ENCODE results near the gene AGO3.

The AGO3 gene

DNA sequence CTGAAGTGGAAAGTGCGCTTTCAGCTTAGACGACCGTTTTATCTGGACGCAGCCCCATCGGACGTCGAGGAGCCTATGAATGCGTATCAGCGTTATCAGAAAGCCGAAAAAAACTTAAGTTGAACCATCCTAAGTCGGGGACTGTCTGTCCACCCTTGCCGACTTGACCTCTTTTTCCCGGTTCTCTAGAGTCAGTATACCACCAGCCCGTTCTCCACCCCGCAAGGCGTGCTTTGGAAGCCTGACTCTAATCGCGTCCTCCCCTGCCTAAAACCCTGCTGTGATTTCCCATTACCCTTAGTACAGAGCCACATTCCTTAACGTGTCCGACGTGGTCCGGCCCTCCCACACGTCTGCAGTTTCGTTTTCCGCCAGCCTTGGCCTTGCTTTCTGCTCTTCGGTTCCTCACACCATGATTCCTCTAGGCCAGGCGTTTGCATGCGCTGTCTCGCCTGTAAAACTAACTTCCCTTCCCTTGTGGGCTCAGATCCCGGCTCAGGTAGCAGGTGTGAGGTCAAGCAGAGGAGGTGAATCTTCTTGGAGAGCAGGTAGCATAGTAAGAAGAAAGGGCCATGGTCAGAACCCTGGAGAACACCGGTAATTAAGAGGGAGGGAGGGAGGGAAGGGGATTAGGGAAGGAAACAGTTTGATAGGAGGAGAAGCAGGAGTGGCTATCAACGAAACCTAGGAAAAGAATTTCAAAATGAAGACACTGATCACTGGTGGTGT, 158.7 kb downstream of the AGO3 start:
- H3K18ac ChIP-seq (ENCODE audit: low read depth in 1 of 2, low read length in 2 of 2) = peak overlapping the region; percentile 84 to 96
- H2BK15ac ChIP-seq (ENCODE audit: low read depth, poor library complexity, severe bottlenecking) = no peak overlapping the region
- H3K9me3 ChIP-seq (ENCODE audit: control insufficient read depth, low read length) = no peaks in the 10 kb centered on the region
- H4K91ac ChIP-seq (ENCODE audit: low read length) = peak overlapping the region; percentile 71
- H3K4me2 ChIP-seq (ENCODE audit: low read length, poor library complexity, severe bottlenecking) = peak overlapping the region; percentile 85
- 17% methylated on average over 32 of the region's 32 CpGs for WGBS
- H3K4me3 ChIP-seq (ENCODE audit: insufficient read depth in 1 of 2, low read depth in 1 of 2, low read length in 2 of 2) = peak overlapping the region; percentile 94 to 97
- H3K79me1 ChIP-seq (replicated peaks; ENCODE audit: low read length, poor library complexity, severe bottlenecking) = peaks cover 26% of the 10 kb centered on the region
- H3K36me3 ChIP-seq (ENCODE audit: control insufficient read depth in 1 of 2, insufficient read depth in 2 of 2, low read depth in 1 of 2, low read length in 2 of 2) = peaks cover 38% of the 10 kb centered on the region in 2 experiments
- H3K14ac ChIP-seq (ENCODE audit: low read length in 2 of 2) = no peak overlapping the region
- H3K23ac ChIP-seq (ENCODE audit: low read length in 2 of 2) = no peak overlapping the region
- peak overlapping the region; percentile 92 for H4K8ac ChIP-seq (ENCODE audit: low read length)
- peak overlapping the region in 1 of 2 experiments; percentile 76 for H3K4ac ChIP-seq (ENCODE audit: low read depth in 1 of 2, low read length in 2 of 2)
- H3K4me1 ChIP-seq (ENCODE audit: control insufficient read depth, insufficient read depth, low read depth, low read length) = peaks cover 35% of the 10 kb centered on the region
- H2AK5ac ChIP-seq (ENCODE audit: low read length, severe bottlenecking) = no peak overlapping the region
- H2BK12ac ChIP-seq (ENCODE audit: low read length in 2 of 2) = no peak overlapping the region
- peaks cover 0 to 7% of the 10 kb centered on the region in 2 experiments for H3K27me3 ChIP-seq (ENCODE audit: control insufficient read depth in 1 of 2, insufficient read depth in 1 of 2, low read length in 2 of 2)
- H2BK5ac ChIP-seq (ENCODE audit: low read depth, low read length, poor library complexity, severe bottlenecking) = peak overlapping the region; percentile 22
- peak overlapping the region; percentile 97 for H3K9ac ChIP-seq (ENCODE audit: low read length)
- peak overlapping the region; percentile 69 for H3K27ac ChIP-seq (ENCODE audit: low read length, poor library complexity, severe bottlenecking)
- H2BK120ac ChIP-seq (ENCODE audit: low read depth, low read length) = no peak overlapping the region
- DNase-seq = peak; percentile 85
- H2AFZ ChIP-seq (ENCODE audit: low read depth, low read length) = peak overlapping the region; percentile 96

DNA sequence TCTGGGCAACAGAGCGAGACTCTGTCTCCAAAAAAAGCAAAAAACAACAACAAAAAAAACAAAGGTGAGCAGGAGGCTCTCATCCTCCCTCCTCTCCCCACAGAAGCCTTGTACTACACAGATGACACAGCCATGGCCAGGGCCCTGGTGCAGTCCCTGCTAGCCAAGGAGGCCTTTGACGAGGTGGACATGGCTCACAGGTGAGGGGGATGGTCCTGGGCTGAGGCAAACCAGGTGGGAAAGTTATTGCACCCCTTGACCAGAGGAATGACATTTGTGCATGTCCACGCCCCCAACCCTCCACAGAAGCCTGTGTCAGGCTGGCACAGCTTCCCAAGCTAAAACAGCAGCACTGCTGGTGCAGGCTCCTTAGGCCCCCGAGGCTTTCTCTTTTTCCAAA, 160.2 kb downstream of the AGO3 start:
- H3K9ac ChIP-seq (ENCODE audit: low read length) = no peak overlapping the region
- H2AFZ ChIP-seq (ENCODE audit: low read depth, low read length) = no peak overlapping the region
- H3K4me2 ChIP-seq (ENCODE audit: low read length, poor library complexity, severe bottlenecking) = no peak overlapping the region
- H3K4me1 ChIP-seq (ENCODE audit: control insufficient read depth, insufficient read depth, low read depth, low read length) = peaks cover 35% of the 10 kb centered on the region
- H3K79me1 ChIP-seq (replicated peaks; ENCODE audit: low read length, poor library complexity, severe bottlenecking) = peaks cover 28% of the 10 kb centered on the region
- no peak for DNase-seq
- no peak overlapping the region for H3K23ac ChIP-seq (ENCODE audit: low read length in 2 of 2)
- no peak overlapping the region for H4K8ac ChIP-seq (ENCODE audit: low read length)
- H3K9me3 ChIP-seq (ENCODE audit: control insufficient read depth, low read length) = no peaks in the 10 kb centered on the region
- H3K4me3 ChIP-seq (ENCODE audit: insufficient read depth in 1 of 2, low read depth in 1 of 2, low read length in 2 of 2) = no peak overlapping the region
- no peak overlapping the region for H3K4ac ChIP-seq (ENCODE audit: low read depth in 1 of 2, low read length in 2 of 2)
- no peak overlapping the region for H2BK15ac ChIP-seq (ENCODE audit: low read depth, poor library complexity, severe bottlenecking)
- no peaks in the 10 kb centered on the region for H3K27me3 ChIP-seq (ENCODE audit: control insufficient read depth in 1 of 2, insufficient read depth in 1 of 2, low read length in 2 of 2)
- H4K91ac ChIP-seq (ENCODE audit: low read length) = no peak overlapping the region
- H2AK5ac ChIP-seq (ENCODE audit: low read length, severe bottlenecking) = peak overlapping the region; percentile 6
- H2BK12ac ChIP-seq (ENCODE audit: low read length in 2 of 2) = no peak overlapping the region
- no peak overlapping the region for H2BK120ac ChIP-seq (ENCODE audit: low read depth, low read length)
- no peak overlapping the region for H3K27ac ChIP-seq (ENCODE audit: low read length, poor library complexity, severe bottlenecking)
- H2BK5ac ChIP-seq (ENCODE audit: low read depth, low read length, poor library complexity, severe bottlenecking) = no peak overlapping the region
- 100% methylated on average over 4 of the region's 4 CpGs for WGBS
- H3K36me3 ChIP-seq (ENCODE audit: control insufficient read depth in 1 of 2, insufficient read depth in 2 of 2, low read depth in 1 of 2, low read length in 2 of 2) = peaks cover 50 to 51% of the 10 kb centered on the region in 2 experiments
- H3K14ac ChIP-seq (ENCODE audit: low read length in 2 of 2) = no peak overlapping the region
- H3K18ac ChIP-seq (ENCODE audit: low read depth in 1 of 2, low read length in 2 of 2) = no peak overlapping the region

DNA sequence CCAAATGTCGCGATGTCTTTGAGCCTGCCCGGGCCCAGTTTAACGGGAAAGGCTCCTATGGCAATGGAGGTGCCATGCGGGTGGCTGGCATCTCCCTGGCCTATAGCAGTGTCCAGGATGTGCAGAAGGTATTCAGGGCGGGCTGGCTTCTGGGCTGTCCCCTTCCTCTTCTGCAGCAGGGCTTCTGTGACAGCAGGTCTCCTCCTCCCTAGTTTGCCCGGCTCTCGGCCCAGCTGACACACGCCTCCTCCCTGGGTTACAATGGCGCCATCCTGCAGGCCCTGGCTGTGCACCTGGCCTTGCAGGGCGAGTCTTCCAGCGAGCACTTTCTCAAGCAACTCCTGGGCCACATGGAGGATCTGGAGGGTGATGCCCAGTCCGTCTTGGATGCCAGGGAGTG, 160.8 kb downstream of the AGO3 start:
- no peak for DNase-seq
- no peak overlapping the region for H3K4me3 ChIP-seq (ENCODE audit: insufficient read depth in 1 of 2, low read depth in 1 of 2, low read length in 2 of 2)
- H3K27ac ChIP-seq (ENCODE audit: low read length, poor library complexity, severe bottlenecking) = no peak overlapping the region
- peaks cover 54 to 55% of the 10 kb centered on the region in 2 experiments for H3K36me3 ChIP-seq (ENCODE audit: control insufficient read depth in 1 of 2, insufficient read depth in 2 of 2, low read depth in 1 of 2, low read length in 2 of 2)
- no peak overlapping the region for H3K4ac ChIP-seq (ENCODE audit: low read depth in 1 of 2, low read length in 2 of 2)
- no peak overlapping the region for H4K91ac ChIP-seq (ENCODE audit: low read length)
- H2BK120ac ChIP-seq (ENCODE audit: low read depth, low read length) = no peak overlapping the region
- H3K14ac ChIP-seq (ENCODE audit: low read length in 2 of 2) = no peak overlapping the region
- H2BK5ac ChIP-seq (ENCODE audit: low read depth, low read length, poor library complexity, severe bottlenecking) = no peak overlapping the region
- H3K27me3 ChIP-seq (ENCODE audit: control insufficient read depth in 1 of 2, insufficient read depth in 1 of 2, low read length in 2 of 2) = no peaks in the 10 kb centered on the region
- H3K79me1 ChIP-seq (replicated peaks; ENCODE audit: low read length, poor library complexity, severe bottlenecking) = peaks cover 28% of the 10 kb centered on the region
- no peak overlapping the region for H3K9ac ChIP-seq (ENCODE audit: low read length)
- no peak overlapping the region for H2BK12ac ChIP-seq (ENCODE audit: low read length in 2 of 2)
- peaks cover 35% of the 10 kb centered on the region for H3K4me1 ChIP-seq (ENCODE audit: control insufficient read depth, insufficient read depth, low read depth, low read length)
- no peak overlapping the region for H3K23ac ChIP-seq (ENCODE audit: low read length in 2 of 2)
- no peak overlapping the region for H3K4me2 ChIP-seq (ENCODE audit: low read length, poor library complexity, severe bottlenecking)
- H2AK5ac ChIP-seq (ENCODE audit: low read length, severe bottlenecking) = no peak overlapping the region
- no peak overlapping the region for H3K18ac ChIP-seq (ENCODE audit: low read depth in 1 of 2, low read length in 2 of 2)
- 96% methylated on average over 13 of the region's 13 CpGs for WGBS
- H3K9me3 ChIP-seq (ENCODE audit: control insufficient read depth, low read length) = no peaks in the 10 kb centered on the region
- no peak overlapping the region for H2AFZ ChIP-seq (ENCODE audit: low read depth, low read length)
- no peak overlapping the region for H4K8ac ChIP-seq (ENCODE audit: low read length)
- H2BK15ac ChIP-seq (ENCODE audit: low read depth, poor library complexity, severe bottlenecking) = no peak overlapping the region

DNA sequence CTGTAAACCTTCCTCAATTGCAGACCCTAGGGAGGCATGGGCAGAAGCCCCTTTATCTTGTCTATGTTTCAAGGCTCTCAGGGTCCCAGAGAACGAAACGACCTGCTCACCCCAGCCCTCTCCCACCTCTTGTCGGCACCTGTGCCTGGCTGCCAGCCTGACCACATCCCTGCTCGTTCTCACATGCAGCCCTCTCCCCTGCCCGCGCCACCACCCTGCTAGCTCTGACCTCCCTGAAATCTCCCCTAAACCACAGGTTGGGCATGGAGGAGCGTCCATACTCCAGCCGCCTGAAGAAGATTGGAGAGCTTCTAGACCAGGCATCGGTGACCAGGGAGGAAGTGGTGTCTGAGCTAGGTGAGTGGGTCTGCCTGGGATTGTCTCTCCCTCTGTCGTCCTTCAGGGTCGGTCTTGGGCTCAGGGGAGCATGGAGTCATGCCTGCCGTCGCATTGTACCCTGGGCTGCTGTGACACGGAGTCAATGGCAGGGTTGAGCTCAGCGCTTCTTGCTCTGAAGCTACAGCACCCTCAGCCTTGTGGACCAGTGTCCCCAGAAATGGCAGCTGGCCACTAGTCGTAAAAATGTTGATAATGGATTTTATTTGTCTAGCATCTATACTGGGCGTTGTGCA, 161.4 kb downstream of the AGO3 start:
- Histone ChIP-seq H3K4me2 (ENCODE audit: low read length, poor library complexity, severe bottlenecking) (no peak overlapping the region), H3K14ac (ENCODE audit: low read length in 2 of 2) (no peak overlapping the region), H4K8ac (ENCODE audit: low read length) (no peak overlapping the region), H3K23ac (ENCODE audit: low read length in 2 of 2) (no peak overlapping the region), H3K4me3 (ENCODE audit: insufficient read depth in 1 of 2, low read depth in 1 of 2, low read length in 2 of 2) (no peak overlapping the region), H3K9me3 (ENCODE audit: control insufficient read depth, low read length) (no peaks in the 10 kb centered on the region), H3K36me3 (ENCODE audit: control insufficient read depth in 1 of 2, insufficient read depth in 2 of 2, low read depth in 1 of 2, low read length in 2 of 2) (peaks cover 54 to 61% of the 10 kb centered on the region in 2 experiments), H3K27ac (ENCODE audit: low read length, poor library complexity, severe bottlenecking) (no peak overlapping the region), H2BK120ac (ENCODE audit: low read depth, low read length) (no peak overlapping the region), H2BK15ac (ENCODE audit: low read depth, poor library complexity, severe bottlenecking) (no peak overlapping the region), H3K18ac (ENCODE audit: low read depth in 1 of 2, low read length in 2 of 2) (no peak overlapping the region), H3K9ac (ENCODE audit: low read length) (no peak overlapping the region), H2BK12ac (ENCODE audit: low read length in 2 of 2) (no peak overlapping the region), H3K4ac (ENCODE audit: low read depth in 1 of 2, low read length in 2 of 2) (no peak overlapping the region), H2AK5ac (ENCODE audit: low read length, severe bottlenecking) (no peak overlapping the region), H2AFZ (ENCODE audit: low read depth, low read length) (no peak overlapping the region), H4K91ac (ENCODE audit: low read length) (no peak overlapping the region), H3K27me3 (ENCODE audit: control insufficient read depth in 1 of 2, insufficient read depth in 1 of 2, low read length in 2 of 2) (no peaks in the 10 kb centered on the region), H3K4me1 (ENCODE audit: control insufficient read depth, insufficient read depth, low read depth, low read length) (peaks cover 30% of the 10 kb centered on the region), H2BK5ac (ENCODE audit: low read depth, low read length, poor library complexity, severe bottlenecking) (no peak overlapping the region), H3K79me1 (replicated peaks; ENCODE audit: low read length, poor library complexity, severe bottlenecking) (peaks cover 28% of the 10 kb centered on the region)
- WGBS = 96% methylated on average over 17 of the region's 17 CpGs
- DNase-seq = no peak

All from mesenchymal stem cell (in vitro differentiated cells and primary cell).